Panc1 (cell line): Measurements from ENCODE around the gene ACACB.

Source experiments
- CTCF ChIP-seq: fragments of 450-650 bp; IDR thresholded peaks from 2 replicates; pipeline ENCODE4 v1.5.1; 2017; ENCODE audit warnings: mild to moderate bottlenecking
- POLR2AphosphoS5 ChIP-seq: IDR thresholded peaks from 2 replicates; pipeline ENCODE4 v1.6.1; 2012; ENCODE audit warnings: mild to moderate bottlenecking, low read depth, low read length, moderate library complexity
- REST ChIP-seq, 2 experiments: IDR thresholded peaks; 2 replicates each; pipeline ENCODE4 v1.6.1; 2011 to 2012; ENCODE audit warnings: low read depth in 2 of 2, control low read depth in 1 of 2, low read length in 1 of 2, mild to moderate bottlenecking in 1 of 2, moderate library complexity in 1 of 2; ENCODE audit not compliant: insufficient read depth in 1 of 2
- SIN3A ChIP-seq: IDR thresholded peaks from 2 replicates; pipeline ENCODE4 v1.6.1; 2012; ENCODE audit warnings: low read depth, mild to moderate bottlenecking, low read length, moderate library complexity, borderline replicate concordance; ENCODE audit not compliant: insufficient read depth
- TCF7L2 ChIP-seq: IDR thresholded peaks from 2 replicates; pipeline ENCODE4 v1.6.1; 2011; ENCODE audit warnings: mild to moderate bottlenecking, low read depth, low read length, inconsistent platforms

- TF ChIP-seq CTCF (no peak), REST (IDR thresholded peaks at IDR 0.05; ENCODE audit: insufficient read depth in 1 of 2, low read depth in 2 of 2, low read length in 1 of 2) (no peak), POLR2AphosphoS5 (no peak), TCF7L2 (no peak), SIN3A (no peak)
Observed at GRCh38 chr12:109263439-109263838, 147.1 kb downstream of the ACACB start.
